ENCODE results near the gene BAD.

DNA sequence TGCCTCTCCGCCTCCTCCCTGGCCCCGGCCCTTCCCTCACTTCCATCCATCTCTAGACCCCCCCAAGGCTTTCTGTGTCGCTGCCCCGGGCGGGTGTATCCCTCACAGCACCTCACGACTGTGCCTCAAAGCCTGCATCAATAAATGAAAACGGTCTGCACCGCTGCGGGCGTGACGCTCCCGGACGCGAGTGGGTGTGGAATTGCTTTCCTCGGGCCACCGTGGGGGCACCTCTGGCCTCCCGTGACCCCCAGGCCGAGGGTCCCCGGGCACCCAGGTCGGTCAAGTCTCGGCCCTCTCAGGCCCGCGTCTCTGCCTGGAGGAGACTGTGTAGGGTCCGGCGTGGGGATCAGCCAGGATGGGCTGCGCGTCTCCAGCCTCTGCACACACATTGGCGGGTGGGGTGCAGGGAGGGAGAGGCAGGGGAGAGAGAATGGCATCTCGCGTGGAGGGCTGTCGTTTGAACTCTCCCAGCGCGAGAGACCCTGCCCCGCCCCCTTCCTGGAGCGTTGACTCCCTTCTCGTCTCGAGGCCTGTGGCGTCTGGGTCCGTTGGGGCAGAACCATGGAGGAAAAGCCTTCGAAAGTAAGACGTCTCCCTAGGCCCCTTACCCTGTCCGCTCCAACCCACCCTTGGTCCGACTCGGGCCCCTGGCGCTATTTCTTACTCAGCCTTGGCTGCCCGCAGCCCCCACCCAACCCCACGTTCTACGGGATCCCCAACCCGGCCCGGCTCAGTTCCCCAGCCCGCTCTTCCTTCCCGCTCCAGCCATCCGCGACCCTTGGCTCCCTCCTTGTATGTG is 15.6 kb upstream of the BAD start, which contains the start of gene CATSPERZ:
- TF ChIP-seq, protein P1, sequence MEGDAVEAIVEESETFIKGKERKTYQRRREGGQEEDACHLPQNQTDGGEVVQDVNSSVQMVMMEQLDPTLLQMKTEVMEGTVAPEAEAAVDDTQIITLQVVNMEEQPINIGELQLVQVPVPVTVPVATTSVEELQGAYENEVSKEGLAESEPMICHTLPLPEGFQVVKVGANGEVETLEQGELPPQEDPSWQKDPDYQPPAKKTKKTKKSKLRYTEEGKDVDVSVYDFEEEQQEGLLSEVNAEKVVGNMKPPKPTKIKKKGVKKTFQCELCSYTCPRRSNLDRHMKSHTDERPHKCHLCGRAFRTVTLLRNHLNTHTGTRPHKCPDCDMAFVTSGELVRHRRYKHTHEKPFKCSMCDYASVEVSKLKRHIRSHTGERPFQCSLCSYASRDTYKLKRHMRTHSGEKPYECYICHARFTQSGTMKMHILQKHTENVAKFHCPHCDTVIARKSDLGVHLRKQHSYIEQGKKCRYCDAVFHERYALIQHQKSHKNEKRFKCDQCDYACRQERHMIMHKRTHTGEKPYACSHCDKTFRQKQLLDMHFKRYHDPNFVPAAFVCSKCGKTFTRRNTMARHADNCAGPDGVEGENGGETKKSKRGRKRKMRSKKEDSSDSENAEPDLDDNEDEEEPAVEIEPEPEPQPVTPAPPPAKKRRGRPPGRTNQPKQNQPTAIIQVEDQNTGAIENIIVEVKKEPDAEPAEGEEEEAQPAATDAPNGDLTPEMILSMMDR (IDR thresholded peaks at IDR 0.05; ENCODE audit: low read length): no peak
- TF ChIP-seq EZH2 (optimal IDR thresholded peaks at IDR 0.05; ENCODE audit: low read depth, low read length): no peak

Data from MM.1S (cell line).